Mesenchymal stem cell (in vitro differentiated cells and primary cell): ENCODE results near the gene TEDDM1.

Experiments used
- DNase-seq: peaks from one replicate; pipeline ENCODE4 v3.0.0-alpha.2; 2013
- H2AFZ ChIP-seq: one replicate; pipeline ENCODE4 v1.6.1; 2013; ENCODE audit warnings: low read depth, mild to moderate bottlenecking, control low read depth, inconsistent platforms, low read length, moderate library complexity
- H2AK5ac ChIP-seq: 2 replicates; pipeline ENCODE4 v1.6.1; 2013; ENCODE audit warnings: low read length, moderate library complexity, mild to moderate bottlenecking, inconsistent platforms; ENCODE audit not compliant: severe bottlenecking
- H2BK120ac ChIP-seq: one replicate; pipeline ENCODE4 v1.6.1; 2013; ENCODE audit warnings: low read depth, mild to moderate bottlenecking, inconsistent platforms, low read length, moderate library complexity
- H2BK12ac ChIP-seq, 2 experiments: one replicate each; pipeline ENCODE4 v1.6.1; 2013; ENCODE audit warnings: inconsistent platforms in 2 of 2, low read length in 2 of 2, mild to moderate bottlenecking in 2 of 2, moderate library complexity in 2 of 2, control low read depth in 1 of 2
- H2BK15ac ChIP-seq: one replicate; pipeline ENCODE4 v1.6.1; 2013; ENCODE audit warnings: mild to moderate bottlenecking, low read depth, inconsistent platforms; ENCODE audit not compliant: poor library complexity, severe bottlenecking
- H2BK5ac ChIP-seq: 2 replicates; pipeline ENCODE4 v1.6.1; 2013; ENCODE audit warnings: low read depth, mild to moderate bottlenecking, low read length, control low read depth, inconsistent platforms; ENCODE audit not compliant: poor library complexity, severe bottlenecking
- H3K14ac ChIP-seq, 2 experiments: one replicate each; pipeline ENCODE4 v1.6.1; 2013; ENCODE audit warnings: inconsistent platforms in 2 of 2, low read length in 2 of 2, control low read depth in 1 of 2, mild to moderate bottlenecking in 1 of 2, moderate library complexity in 1 of 2
- H3K18ac ChIP-seq, 2 experiments: one replicate each; pipeline ENCODE4 v1.6.1; 2013; ENCODE audit warnings: inconsistent platforms in 2 of 2, low read length in 2 of 2, control low read depth in 1 of 2, low read depth in 1 of 2, mild to moderate bottlenecking in 1 of 2
- H3K23ac ChIP-seq, 2 experiments: one replicate each; pipeline ENCODE4 v1.6.1; 2013; ENCODE audit warnings: inconsistent platforms in 2 of 2, low read length in 2 of 2, mild to moderate bottlenecking in 2 of 2, moderate library complexity in 2 of 2, control low read depth in 1 of 2
- H3K27ac ChIP-seq: 2 replicates; pipeline ENCODE4 v1.5.1; 2013; ENCODE audit warnings: mild to moderate bottlenecking, moderate library complexity, low read length, control low read depth, inconsistent platforms; ENCODE audit not compliant: poor library complexity, severe bottlenecking
- H3K27me3 ChIP-seq, 2 experiments: 2 replicates each; pipeline versions ENCODE4 v1.6.1 to v1.7.0; 2013; ENCODE audit warnings: low read length in 2 of 2, mild to moderate bottlenecking in 2 of 2, moderate library complexity in 2 of 2, control low read depth in 1 of 2, inconsistent platforms in 1 of 2; ENCODE audit not compliant: control insufficient read depth in 1 of 2, insufficient read depth in 1 of 2
- H3K36me3 ChIP-seq, 2 experiments: 2 replicates each; pipeline versions ENCODE4 v1.6.1 to v1.7.0; 2013; ENCODE audit warnings: low read length in 2 of 2, control low read depth in 1 of 2, inconsistent platforms in 1 of 2, low read depth in 1 of 2, mild to moderate bottlenecking in 1 of 2; ENCODE audit not compliant: insufficient read depth in 2 of 2, control insufficient read depth in 1 of 2
- H3K4ac ChIP-seq, 2 experiments: one replicate each; pipeline ENCODE4 v1.6.1; 2013; ENCODE audit warnings: inconsistent platforms in 2 of 2, low read length in 2 of 2, mild to moderate bottlenecking in 2 of 2, moderate library complexity in 2 of 2, control low read depth in 1 of 2, low read depth in 1 of 2
- H3K4me1 ChIP-seq: 2 replicates; pipeline ENCODE4 v1.6.1; 2013; ENCODE audit warnings: low read depth, low read length, control low read depth; ENCODE audit not compliant: control insufficient read depth, insufficient read depth
- H3K4me2 ChIP-seq: 2 replicates; pipeline ENCODE4 v1.6.1; 2013; ENCODE audit warnings: low read length, mild to moderate bottlenecking, inconsistent platforms; ENCODE audit not compliant: poor library complexity, severe bottlenecking
- H3K4me3 ChIP-seq, 2 experiments: 2 replicates each; pipeline versions ENCODE4 v1.5.1 to v1.7.0; 2013; ENCODE audit warnings: low read length in 2 of 2, mild to moderate bottlenecking in 2 of 2, control low read depth in 1 of 2, low read depth in 1 of 2; ENCODE audit not compliant: insufficient read depth in 1 of 2
- H3K79me1 ChIP-seq: replicated peaks from 2 replicates; pipeline ENCODE4 v1.6.1; 2013; ENCODE audit warnings: mild to moderate bottlenecking, control low read depth, low read length, inconsistent platforms; ENCODE audit not compliant: poor library complexity, severe bottlenecking
- H3K9ac ChIP-seq: 2 replicates; pipeline ENCODE4 v1.7.0; 2013; ENCODE audit warnings: mild to moderate bottlenecking, low read length, moderate library complexity
- H3K9me3 ChIP-seq: 2 replicates; pipeline ENCODE4 v1.7.0; 2013; ENCODE audit warnings: mild to moderate bottlenecking, low read length; ENCODE audit not compliant: control insufficient read depth
- H4K8ac ChIP-seq: one replicate; pipeline ENCODE4 v1.6.1; 2013; ENCODE audit warnings: inconsistent platforms, mild to moderate bottlenecking, low read length, moderate library complexity
- H4K91ac ChIP-seq: one replicate; pipeline ENCODE4 v1.6.1; 2013; ENCODE audit warnings: mild to moderate bottlenecking, low read length, inconsistent platforms
- WGBS: methylation state at CpG from one replicate; pipeline ENCODE4 v1.1.7; 2013; ENCODE audit warnings: mixed read lengths; 5-methylcytosine and 5-hydroxymethylcytosine counted together

The TEDDM1 gene

DNA sequence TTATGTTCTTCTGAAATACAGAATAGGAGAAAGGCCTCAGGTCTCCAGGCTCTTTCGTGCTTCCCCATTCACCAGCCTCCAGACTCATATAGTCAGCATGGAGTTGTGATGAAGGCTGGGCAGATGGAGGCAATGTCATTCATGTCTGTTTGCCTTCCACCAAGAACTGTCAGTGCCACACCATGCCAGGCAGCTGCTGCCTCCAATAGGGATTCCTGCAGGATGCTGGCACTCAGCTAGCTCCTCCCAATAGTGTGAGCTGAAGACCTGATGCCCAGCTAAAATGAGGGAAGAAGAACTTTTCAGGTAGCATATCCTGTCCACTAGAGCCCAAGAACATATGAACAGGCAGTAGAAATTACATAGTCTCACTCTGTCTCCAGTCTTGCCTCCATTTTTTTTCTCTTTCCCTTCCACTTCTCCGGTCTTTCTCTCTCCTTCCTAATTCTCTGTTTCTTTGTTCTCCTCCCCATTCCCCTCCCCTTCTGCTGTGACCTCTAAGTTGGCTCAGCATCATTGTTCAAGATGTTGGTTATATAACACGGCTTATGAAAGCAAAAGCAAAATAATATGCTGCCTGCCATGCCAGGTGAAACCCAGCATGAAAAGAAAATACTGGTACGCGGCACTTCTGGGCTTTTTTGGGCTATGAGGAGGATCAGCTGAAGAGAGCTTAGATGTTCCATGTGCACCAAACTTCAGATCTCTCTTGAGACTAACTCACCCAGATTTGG is 26.2 kb downstream of the TEDDM1 start:
- Histone ChIP-seq H4K91ac (no peak overlapping the region), H2AFZ (no peak overlapping the region), H3K27me3 (peaks cover 0 to 4% of the 10 kb centered on the region in 2 experiments), H3K9me3 (no peaks in the 10 kb centered on the region), H3K9ac (no peak overlapping the region), H3K18ac (no peak overlapping the region), H2BK120ac (no peak overlapping the region), H3K4me1 (no peaks in the 10 kb centered on the region), H2BK15ac (no peak overlapping the region), H2BK5ac (no peak overlapping the region), H2BK12ac (no peak overlapping the region), H3K4me3 (no peak overlapping the region), H3K36me3 (no peaks in the 10 kb centered on the region), H3K4me2 (no peak overlapping the region), H3K4ac (no peak overlapping the region), H2AK5ac (no peak overlapping the region), H3K27ac (no peak overlapping the region), H4K8ac (no peak overlapping the region), H3K79me1 (no peaks in the 10 kb centered on the region), H3K14ac (no peak overlapping the region), H3K23ac (no peak overlapping the region)
- 96% methylated on average over 4 of the region's 5 CpGs for WGBS
- DNase-seq: no peak

GRCh38 chr1:182370532-182370931 is 29.9 kb downstream of the TEDDM1 start:
- H2BK15ac ChIP-seq: no peak overlapping the region
- no peaks in the 10 kb centered on the region for H3K4me1 ChIP-seq
- H3K9me3 ChIP-seq: no peaks in the 10 kb centered on the region
- no peak for DNase-seq
- H2BK120ac ChIP-seq: no peak overlapping the region
- H3K18ac ChIP-seq: no peak overlapping the region
- no peaks in the 10 kb centered on the region for H3K36me3 ChIP-seq
- H3K27ac ChIP-seq: no peak overlapping the region
- H3K4ac ChIP-seq: no peak overlapping the region
- no peak overlapping the region for H3K4me3 ChIP-seq
- no peaks in the 10 kb centered on the region for H3K79me1 ChIP-seq
- H3K9ac ChIP-seq: no peak overlapping the region
- H3K14ac ChIP-seq: no peak overlapping the region
- no peak overlapping the region for H4K8ac ChIP-seq
- no peak overlapping the region for H3K4me2 ChIP-seq
- H3K27me3 ChIP-seq: peaks cover 5 to 15% of the 10 kb centered on the region in 2 experiments
- H4K91ac ChIP-seq: no peak overlapping the region
- H2AFZ ChIP-seq: no peak overlapping the region
- H2AK5ac ChIP-seq: no peak overlapping the region
- WGBS: 53% methylated on average over 3 of the region's 3 CpGs
- no peak overlapping the region for H2BK5ac ChIP-seq
- no peak overlapping the region for H2BK12ac ChIP-seq
- no peak overlapping the region for H3K23ac ChIP-seq

DNA sequence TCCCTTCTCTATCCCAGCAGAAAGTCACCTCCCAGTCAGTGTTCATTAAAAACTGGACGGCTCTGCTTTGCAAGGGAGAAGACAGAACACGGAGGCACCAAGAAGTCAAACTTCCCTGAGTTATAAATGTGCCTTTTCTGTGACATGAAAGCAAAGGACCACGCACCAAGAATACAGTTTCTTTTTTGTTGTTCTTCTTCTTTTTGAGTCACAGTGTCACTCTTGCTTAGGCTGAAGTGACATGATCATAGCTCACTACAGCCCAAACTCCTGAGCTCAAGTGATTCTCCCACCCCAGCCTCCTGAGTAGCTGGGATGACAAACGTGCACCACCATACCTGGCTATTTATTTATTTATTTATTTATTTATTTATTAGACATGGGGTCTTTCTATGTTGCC is 31.6 kb downstream of the TEDDM1 start:
- H2BK5ac ChIP-seq: no peak overlapping the region
- H3K18ac ChIP-seq: no peak overlapping the region
- no peaks in the 10 kb centered on the region for H3K9me3 ChIP-seq
- no peak overlapping the region for H2AFZ ChIP-seq
- H3K4me3 ChIP-seq: no peak overlapping the region
- H3K4me2 ChIP-seq: no peak overlapping the region
- H2BK15ac ChIP-seq: no peak overlapping the region
- H3K9ac ChIP-seq: no peak overlapping the region
- H3K4me1 ChIP-seq: no peaks in the 10 kb centered on the region
- H4K91ac ChIP-seq: no peak overlapping the region
- H2BK12ac ChIP-seq: no peak overlapping the region
- no peak overlapping the region for H4K8ac ChIP-seq
- no peaks in the 10 kb centered on the region for H3K36me3 ChIP-seq
- H3K4ac ChIP-seq: no peak overlapping the region
- no peak overlapping the region for H3K27ac ChIP-seq
- H2BK120ac ChIP-seq: no peak overlapping the region
- H3K27me3 ChIP-seq: peaks cover 5 to 15% of the 10 kb centered on the region in 2 experiments
- no peak overlapping the region for H3K14ac ChIP-seq
- H3K23ac ChIP-seq: no peak overlapping the region
- no peak overlapping the region for H2AK5ac ChIP-seq
- no peak for DNase-seq
- no peaks in the 10 kb centered on the region for H3K79me1 ChIP-seq
- 90% methylated on average over 3 of the region's 4 CpGs for WGBS

GRCh38 chr1:182368358-182368757 is 32.1 kb downstream of the TEDDM1 start:
- Histone ChIP-seq H3K18ac (no peak overlapping the region), H2BK15ac (no peak overlapping the region), H2BK120ac (no peak overlapping the region), H3K9me3 (no peaks in the 10 kb centered on the region), H3K4me2 (no peak overlapping the region), H3K36me3 (no peaks in the 10 kb centered on the region), H3K4ac (no peak overlapping the region), H3K27me3 (peaks cover 5 to 15% of the 10 kb centered on the region in 2 experiments), H3K4me1 (no peaks in the 10 kb centered on the region), H2AK5ac (no peak overlapping the region), H2BK5ac (no peak overlapping the region), H3K27ac (no peak overlapping the region), H3K79me1 (no peaks in the 10 kb centered on the region), H3K4me3 (no peak overlapping the region), H4K91ac (no peak overlapping the region), H2BK12ac (no peak overlapping the region), H2AFZ (no peak overlapping the region), H4K8ac (no peak overlapping the region), H3K9ac (no peak overlapping the region), H3K14ac (no peak overlapping the region), H3K23ac (no peak overlapping the region)
- DNase-seq: no peak
- WGBS: 55% methylated on average over 4 of the region's 4 CpGs
